GM19372 (cell line): Measurements from ENCODE around the gene CLCF1.
A peak's percentile ranks its signal among the peaks of the same experiment; 100 is the strongest.

Experiments
- ATAC-seq: cut with Tn5 transposase; IDR thresholded peaks from one replicate; pipeline ENCODE4 v1.9.1; 2021; ENCODE audit warnings: mild to moderate bottlenecking, low read depth, moderate library complexity; ENCODE audit not compliant: unreplicated experiment

Gene CLCF1

DNA sequence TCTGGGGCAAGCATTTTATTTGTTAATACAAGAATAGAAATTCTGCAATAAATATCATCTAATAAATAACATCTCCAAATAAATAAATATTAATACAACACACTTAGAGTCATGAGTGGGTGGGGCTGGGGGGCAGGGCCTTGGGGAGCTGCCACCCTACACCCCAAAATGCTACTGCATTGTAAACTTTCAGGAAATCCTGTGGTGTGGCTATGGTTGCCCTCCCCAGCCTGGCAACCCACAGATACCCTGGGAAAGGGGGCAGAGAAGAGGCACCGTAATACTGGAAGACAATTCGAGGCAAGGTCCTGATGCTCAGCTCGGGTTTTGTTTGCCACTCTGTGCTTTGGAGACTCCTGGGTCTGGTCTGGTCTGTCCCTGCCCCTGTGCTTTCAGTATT is 9.2 kb downstream of the CLCF1 start:
- no peak for ATAC-seq

DNA sequence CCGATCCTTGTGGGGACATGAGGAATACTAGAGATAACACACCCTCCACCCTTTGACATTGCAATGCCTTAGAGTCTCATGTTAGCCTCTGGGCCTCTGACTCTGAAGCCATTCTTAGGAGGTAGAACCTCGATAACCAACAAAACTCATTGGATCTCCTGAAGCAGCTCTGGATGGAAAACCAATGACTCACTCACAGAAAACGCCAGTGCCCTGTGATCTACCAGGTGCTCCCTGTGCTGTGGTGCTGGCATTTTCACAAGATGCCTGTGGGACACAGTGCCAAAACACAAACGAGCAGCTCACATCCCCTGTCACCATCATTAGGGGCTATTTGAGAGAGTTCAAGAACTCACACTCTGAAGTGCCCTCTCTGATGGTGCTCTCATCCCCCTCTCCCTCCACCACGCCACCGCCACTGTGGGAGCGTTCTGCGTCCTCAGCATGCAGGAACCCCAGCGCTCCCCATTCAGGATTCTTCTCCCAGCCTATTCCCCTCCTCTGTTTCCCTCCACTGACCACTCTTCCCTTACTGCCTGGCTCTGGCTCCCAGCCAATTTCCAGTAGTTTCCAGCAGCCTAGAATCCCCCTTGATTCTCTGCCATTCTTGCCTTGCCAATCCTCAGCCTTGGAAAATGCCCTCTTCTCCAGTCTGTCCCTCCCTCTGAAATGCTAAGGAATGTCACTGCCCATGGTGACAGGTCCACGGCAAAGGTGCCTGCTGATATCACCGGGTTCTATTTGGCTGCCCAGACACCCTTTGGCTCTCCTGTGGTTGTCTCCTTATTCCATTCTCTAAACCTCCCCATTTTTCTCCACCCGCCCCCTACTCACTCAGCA is 15.3 kb downstream of the CLCF1 start:
- ATAC-seq: no peak

DNA sequence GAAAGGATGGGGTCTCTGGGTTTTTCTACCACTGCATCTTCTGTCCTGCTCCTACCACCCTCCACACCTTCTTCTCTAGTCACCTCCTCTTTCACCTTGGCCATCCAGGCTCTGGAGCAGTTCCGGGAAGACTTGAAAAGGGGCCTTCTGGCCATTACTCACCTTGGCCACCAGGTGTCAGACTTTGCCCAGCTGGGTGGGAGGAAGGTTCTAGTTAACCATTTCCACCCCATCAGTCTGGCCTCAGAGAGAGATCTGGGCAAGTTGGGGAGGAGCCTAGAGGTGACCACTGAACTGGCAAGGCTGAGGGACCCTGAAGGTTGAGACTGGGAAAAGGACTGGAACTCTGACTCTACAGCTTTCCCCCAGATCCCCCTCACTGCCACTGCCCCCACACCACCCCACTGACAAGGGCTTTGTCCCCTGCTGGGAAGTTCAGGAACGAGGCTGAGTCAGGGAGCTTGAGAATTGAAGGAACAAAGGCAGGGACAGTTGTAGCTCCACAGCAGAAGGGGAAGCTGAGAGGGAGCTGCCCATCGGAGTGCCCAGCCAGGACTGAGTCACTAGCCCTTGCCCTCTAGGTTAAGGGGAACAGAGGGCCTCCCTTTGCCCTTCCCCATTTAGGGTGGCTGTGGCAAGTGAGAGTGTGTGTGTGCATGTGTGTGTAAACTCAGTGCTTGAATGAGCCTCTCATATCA is 16.4 kb downstream of the CLCF1 start:
- no peak for ATAC-seq

DNA sequence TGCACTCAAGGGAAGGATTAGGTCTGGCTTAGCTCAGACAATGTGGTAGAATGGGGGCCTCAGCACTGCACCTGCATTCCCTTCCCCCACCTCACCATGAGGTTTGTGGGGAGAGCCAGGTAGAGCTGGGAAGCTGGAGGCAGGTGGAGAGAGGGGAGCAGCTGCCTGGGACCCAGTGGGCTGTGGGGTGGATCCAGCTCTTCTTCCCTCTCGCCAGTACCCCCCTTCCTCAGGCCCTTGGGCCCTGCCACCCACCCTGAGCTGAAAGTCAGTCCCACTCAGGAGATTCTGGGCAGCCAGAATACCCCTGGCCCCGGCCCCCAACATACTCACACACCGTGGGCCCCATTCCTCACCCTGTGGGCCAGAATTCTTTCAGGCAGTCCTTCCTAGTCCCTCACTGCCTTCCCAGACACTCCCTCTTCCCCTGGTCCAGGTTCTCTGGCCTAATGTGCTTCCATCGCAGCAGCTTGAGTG is 17.0 kb downstream of the CLCF1 start:
- no peak for ATAC-seq

DNA sequence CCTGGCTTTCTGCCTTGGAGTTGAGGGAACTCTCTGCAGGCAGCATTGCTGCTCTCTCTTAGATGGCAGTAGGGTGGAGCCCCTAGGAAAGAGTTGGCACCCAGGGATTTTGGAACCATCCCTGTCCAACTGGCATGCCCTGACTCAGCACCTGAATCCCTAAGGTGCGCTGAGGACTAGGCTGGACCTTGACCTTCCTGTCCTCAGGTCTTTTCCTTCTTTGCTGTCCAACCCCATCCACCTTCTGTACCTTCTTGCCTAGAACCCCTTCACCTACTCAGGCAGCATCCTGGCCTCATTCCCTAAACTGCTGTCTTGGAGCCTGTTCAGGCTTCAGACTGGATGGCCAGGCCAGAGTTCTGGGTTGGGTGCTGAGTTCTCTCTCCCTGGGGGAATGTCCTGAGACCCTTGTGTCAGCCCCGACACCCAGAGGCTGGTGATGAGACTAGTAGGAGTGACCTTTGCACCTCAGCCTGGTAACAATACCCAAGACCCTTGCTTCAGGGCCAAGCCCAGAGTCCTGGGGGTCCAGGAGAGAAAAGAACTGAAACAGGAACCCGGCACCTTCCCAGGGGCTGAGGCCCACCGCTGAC is 17.5 kb downstream of the CLCF1 start:
- ATAC-seq: no peak

DNA sequence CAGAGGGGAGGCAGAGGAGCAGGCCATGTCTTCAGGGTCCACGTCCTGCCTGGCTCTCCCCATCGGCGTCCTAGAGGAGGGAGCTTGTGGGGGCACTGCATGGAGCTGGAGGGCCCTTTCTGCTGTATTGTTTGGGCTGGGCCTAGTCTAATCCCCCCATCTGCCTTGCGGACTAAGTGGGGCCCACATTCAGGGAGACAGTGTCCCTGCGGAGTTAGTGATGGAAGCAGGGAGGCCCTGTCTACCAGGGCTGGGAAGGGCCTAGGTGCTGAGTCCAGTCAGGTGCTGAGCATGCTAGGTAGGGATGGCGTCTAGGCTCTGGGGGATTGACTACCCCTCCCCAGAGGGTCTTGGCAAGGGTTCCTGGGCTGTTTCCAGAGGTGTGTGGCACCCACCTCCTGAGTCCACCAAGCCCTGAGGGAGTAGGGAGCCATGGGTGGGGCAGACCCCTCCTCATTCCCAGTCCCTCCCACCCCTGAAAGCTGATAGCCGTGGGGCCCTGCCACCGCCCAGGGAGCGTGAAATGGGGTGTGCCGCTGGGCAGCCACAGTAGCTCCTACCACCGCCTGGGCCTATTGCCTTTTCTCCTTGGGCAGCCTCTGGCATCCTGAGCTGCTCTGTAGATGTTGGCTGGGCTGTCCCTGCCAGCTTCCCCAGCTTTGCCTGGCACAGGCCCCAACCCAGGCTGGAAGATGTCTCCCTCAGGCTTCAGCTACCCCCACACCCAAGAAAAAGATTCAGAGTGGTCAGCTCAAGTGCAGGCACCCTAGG is 18.2 kb downstream of the CLCF1 start:
- no peak for ATAC-seq

DNA sequence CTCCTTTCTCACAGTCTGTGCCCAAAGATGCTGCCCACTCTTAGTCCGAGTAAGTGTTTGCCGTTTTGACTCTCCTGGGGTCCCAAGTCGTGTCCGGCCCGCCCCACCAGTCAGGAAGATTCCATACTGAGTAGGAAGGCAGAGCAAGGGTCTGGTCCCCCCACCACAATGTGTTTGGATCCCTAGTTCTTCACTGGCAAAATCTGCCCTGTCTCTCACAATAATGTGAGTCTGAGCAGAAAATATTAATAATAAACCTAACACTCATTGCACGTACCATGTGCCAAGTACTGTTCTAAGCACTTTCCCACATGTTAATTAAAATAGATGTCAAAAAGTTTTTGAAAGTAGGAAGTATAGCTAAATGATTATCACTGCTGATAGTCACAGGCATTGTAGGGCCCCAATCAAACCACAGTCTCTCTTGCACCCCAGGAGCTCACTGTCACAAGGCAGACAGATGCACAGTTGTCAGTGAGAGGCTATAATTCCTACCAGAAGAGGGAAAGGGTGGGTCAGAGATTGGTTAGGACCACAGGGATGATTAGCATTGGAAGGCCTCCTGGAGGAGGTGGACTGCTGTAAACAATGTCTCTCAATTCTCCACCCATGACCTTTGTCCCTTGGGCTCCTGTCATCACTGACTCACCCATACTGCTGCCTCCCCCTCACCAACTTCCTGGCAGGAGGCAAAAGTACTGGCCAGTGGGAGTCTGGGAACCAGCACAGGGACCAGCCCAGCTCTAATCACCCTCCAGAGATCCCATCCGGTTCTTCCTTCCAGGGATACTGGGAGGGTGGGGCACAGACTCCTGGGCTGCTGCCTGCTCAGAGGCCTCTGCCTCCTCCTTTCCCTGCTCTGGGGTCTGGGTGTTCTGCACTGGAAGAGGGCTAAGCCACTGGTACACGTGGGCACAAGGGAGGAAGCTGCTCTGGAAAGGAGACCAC is 19.0 kb downstream of the CLCF1 start:
- ATAC-seq: no peak

DNA sequence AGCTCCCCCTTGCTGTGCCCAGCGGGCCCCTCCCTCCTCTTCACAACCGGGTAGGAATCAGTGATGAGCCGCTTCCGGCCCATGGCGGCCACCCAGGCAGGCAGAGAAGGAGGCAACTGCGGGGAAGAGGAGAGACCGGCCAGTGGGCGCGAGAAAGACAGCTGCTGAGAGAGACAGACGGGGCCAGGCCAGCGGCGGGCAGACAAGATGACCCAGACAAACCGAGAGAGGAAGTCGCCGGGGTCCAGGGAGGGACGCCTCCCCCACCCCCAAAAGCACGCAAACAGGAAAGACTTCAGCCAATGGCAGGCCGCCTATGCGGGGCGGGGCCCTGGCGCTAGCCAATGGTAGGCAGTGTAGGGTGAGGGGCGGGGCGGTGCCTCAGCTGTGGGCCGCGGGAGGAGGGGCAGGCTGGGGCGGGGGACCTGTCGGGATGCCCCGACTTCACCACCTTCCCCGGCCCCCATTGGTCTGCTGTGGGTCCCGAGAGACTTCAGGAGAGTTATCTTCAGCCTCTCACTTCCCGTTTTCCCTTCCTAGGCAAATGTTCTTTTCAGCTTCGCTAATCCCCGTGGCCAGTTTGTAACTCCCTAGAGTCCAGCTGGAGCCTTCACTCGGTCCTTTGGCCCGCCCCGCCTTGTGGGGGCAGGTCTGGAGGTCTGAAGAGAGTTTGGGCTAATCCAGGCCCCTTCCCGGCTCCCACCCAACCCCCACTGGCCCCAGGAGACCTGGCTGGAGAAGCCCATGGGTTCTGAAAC is 19.9 kb downstream of the CLCF1 start, which contains the start of gene POLD4:
Gene POLD4 (minus strand): TSS at position 230 of the 758 bp plus-strand sequence. CDS start 147 bp downstream, at position 83.
- ATAC-seq: peak; percentile 87

DNA sequence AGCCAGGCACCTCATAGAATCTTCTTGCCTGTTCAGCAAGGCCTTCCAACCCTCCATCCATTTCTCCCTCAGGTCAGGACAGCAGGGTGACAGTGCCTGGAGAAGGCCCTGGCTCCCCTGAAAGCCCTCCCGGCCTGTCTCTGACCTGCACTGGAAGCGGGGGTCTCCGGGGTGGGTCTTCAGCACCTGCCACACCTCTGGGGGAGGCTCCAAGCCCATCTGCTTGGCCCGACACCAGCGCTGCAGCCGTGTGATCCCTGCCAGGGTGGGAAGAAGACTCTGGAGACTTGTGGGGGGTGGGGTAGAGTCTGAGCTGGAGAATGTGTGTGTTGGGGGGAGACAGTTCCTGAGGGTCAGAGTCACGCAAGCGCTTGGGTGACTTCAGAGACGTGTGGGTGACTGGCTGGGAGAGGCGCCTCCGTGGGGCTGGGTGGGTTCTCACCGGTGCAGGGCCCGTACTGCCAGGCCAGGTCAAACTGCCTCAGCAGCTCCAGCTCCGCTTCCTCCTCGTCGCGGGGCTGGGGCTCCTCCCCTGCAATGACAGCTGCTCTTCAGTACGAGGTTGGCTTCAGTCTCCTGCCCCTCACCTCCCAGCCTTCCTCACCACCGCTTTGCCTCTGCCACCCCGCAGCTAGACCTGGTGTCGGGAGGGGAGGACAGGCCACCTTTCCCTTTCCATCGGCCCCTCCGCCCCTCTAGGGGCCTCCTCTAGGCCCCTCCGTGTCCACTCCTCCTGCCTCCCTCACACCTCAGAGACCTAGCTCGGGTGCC is 20.7 kb downstream of the CLCF1 start:
- ATAC-seq: peak; percentile 4

DNA sequence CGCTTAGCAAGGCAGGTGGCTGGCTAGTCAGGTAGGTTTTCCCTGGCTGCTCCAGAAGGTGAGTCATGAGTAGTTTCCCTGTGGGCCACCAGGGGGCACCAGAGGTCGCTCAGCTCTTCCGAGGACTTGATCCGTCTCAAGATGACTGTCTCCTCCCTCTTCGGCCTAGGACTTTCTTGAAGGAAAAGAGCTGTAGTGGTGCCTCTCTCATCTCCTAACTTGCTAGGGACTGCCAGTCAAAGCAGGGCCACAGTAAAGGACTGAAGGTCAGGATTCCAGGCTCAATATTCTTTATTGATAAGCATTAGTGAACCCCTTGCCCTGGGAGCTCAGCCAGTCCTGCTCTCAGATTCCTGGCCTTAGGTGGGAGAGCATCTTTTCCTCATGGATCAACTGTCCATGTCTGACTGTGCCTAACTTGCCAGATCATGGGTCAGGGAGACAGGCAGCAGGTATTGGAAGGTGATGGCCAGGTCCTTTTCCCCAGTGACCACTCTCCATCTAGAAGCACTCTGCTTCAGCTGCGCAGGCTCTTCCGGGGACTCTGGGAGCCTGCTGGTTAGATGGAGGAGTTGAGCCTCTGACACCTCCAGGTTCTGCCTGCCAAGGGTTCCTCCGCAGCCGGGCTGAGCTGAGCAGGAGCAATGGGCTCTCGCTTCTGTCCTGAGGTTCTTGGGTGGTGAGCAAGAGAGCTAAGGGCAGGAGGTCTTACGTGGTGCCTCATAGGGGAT is 22.0 kb downstream of the CLCF1 start:
- ATAC-seq: no peak

DNA sequence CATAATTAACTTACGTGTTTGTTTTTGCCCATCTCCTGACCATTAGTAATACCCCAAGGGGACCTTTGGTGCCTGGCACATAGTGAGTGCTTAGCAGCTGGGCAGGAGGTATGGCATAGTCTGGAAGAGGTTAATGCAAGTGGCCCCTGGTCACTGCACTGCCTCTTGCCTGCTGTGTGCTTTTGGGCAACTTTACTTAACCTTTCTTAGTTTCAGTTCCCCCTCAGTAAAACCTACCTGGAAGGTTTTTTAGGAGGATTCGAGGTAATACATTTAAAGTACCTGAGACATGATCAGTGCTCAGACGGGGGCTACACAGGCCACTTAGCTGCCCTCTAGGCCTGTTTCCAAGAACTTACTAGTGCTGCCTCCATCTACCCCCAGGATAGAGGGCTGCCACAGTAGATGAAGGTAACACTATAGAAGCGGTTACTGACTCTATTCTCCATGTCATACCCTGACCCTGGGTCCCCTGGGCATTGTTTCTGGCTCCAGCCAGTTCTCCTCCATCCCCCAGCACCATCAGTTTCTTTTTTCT is 23.4 kb downstream of the CLCF1 start:
- no peak for ATAC-seq

DNA sequence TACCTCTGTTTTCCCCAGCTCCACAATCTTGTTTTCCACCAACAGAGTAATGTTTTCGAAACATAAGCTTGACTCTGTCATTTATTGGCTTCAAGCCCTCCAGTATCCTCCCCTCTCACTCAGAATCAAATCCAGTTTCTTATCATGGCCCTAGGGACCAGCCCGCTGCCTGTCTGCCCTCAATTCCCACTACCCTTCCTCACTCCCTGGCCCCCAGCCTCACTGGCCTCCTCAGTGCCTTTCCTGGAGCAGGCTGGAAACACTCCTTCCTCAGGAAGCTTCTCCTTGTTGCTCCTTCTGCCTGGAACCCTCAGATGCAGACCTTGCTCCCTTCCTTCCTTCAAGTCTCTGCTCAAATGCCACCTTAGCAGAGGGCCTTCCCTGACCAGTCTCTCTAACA is 23.9 kb downstream of the CLCF1 start:
- ATAC-seq: no peak

DNA sequence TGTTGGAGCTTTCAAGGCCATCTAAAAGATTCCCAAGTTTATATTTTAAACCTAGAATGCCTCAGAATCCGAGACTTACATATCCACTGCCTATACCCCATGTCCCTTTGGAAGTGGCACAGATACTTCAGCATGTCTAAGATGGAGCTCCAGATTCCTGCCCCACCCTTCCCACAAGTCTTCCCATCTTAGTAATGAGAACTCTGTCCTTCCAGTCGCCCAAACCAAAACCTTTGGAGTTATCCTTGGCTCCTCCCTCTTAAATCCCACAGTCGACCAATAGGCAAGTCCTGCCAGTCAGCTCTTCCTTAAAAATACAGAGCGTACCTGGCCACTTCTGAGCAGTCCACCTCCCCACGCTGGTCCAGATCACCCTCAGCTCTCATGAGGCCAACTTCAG is 24.4 kb downstream of the CLCF1 start:
- ATAC-seq: no peak

DNA sequence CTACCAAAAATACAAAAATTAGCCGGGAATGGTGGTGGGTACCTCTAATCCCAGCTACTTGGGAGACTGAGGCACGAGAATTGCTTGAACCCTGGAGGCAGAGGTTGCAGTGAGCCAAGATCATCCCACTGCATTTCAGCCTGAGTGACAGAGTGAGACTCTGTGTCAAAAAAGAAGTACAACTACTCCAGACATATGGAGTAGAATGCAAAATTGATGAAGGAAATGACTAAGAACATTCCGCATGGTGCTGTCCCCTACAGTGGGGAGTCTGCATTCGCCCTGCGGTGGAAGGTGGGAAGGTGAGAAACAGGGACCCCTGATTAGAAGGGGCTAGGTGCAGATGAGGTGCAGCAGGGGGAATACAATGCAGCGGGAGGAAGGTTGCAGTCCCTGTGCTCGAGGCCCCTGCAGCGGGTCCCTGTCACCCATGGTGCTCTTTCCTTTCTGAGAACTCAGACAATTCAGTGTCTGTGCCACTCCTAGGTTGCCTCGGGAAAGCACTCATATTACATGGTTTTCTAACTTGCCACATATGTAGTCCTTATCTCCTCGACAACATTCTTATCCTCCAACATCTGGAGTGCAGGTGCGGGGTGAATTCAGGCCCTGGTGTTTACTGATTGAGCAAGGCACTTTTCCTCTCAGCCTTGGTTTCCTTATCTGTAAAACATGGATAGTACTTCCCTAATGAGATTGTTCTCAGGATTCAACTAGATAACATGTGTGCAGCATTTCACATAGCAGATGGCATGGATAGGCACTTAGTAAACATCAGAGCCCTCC is 25.2 kb downstream of the CLCF1 start:
- no peak for ATAC-seq

DNA sequence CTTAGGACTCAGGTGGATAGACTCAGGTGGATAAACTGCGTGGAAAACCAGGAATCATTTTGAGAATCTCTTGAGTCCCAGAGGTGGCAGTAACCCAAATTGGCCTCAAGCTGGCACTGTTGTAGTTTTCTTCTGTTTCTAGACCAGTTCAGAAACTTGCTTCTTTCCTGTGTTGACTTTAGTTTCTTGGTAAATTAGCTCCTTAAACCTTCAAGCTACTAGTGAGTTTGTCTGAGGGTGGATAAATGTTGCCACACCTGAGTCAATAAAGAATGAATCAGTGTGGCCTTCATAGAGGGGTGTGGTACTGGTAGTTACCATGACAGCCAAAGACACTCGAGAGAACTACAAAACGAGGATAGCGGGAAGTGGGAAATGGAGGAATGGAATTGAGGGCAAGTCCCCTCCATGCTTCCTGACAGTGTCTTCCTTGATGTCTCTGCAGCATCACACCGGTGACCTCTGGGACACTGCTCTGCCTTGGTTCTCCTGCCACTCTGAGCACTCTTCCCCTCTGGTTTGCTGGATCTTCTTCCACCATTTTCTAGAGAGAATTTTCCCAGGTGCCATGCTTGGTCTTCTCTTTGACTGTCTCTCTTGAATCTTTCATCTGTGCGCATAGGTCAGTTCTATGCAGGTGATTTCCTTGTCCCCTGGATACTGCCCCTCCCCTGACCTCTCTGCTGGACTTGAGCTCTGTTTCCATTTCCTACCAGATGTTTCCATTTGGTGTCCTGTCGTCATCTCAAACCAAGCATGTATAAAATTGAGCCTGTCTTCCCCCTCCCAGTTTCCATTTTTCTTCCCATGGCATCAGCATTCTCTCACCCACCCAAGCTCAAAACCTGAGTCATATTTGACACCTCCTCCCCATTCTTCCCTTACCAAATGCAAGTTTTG is 27.2 kb downstream of the CLCF1 start:
- ATAC-seq: no peak
